KBM-7 (cell line): Measurements from ENCODE around the gene ZNF383.
"Not testable (repeated sequence)": the region's sequence is repeated elsewhere in the genome, so short reads cannot be mapped to it uniquely, and the experiment has no call there.

Experiments used
- DNase-seq: peaks from one replicate; pipeline ENCODE4 v3.0.0-alpha.2; 2015
- in situ Hi-C: fragments of 300-500 bp; cut with MboI; formaldehyde crosslinking; loops from 2 replicates; pipeline ENCODE4 v1.14.3; 2020; ENCODE audit warnings: low sequenced_read_pairs, low pct_unique_long_range_greater_than_20kb, mixed read lengths

Gene ZNF383

GRCh38 chr19:37289229-37289628 lies 71.2 kb downstream of the ZNF383 start:
- DNase-seq, in situ Hi-C loops: not testable (repeated sequence)

GRCh38 chr19:37292998-37293939 lies 75.3 kb downstream of the ZNF383 start:
- in situ Hi-C loops, DNase-seq: not testable (repeated sequence)

- in situ Hi-C loops, DNase-seq: not testable (repeated sequence)
These were observed 76.2 kb downstream of the ZNF383 start for GRCh38 chr19:37294246-37294645.
